ENCODE results near the gene MAP3K7.

Gene MAP3K7

GRCh38 chr6:90483116-90483839 is 103.6 kb downstream of the MAP3K7 start:
- Histone ChIP-seq H3K36me3 (ENCODE audit: insufficient read depth, low read length) (no peaks in the 10 kb centered on the region), H3K27ac (ENCODE audit: low read length) (no peak overlapping the region), H3K4me3 (ENCODE audit: low read depth in 1 of 2, low read length in 2 of 2) (no peak overlapping the region), H3K79me2 (ENCODE audit: insufficient read depth, low read length) (no peaks in the 10 kb centered on the region), H3K4me1 (ENCODE audit: insufficient read depth, low read length) (peaks cover 14% of the 10 kb centered on the region), H3K9ac (ENCODE audit: low read depth, low read length) (no peak overlapping the region), H3K9me3 (ENCODE audit: insufficient read depth, low read length, severe bottlenecking) (peaks cover 8% of the 10 kb centered on the region), H3K27me3 (ENCODE audit: insufficient read depth, low read length, poor library complexity) (no peaks in the 10 kb centered on the region), H2AFZ (ENCODE audit: low read depth, low read length) (no peak overlapping the region), H3K4me2 (ENCODE audit: insufficient read depth, low read length) (no peak overlapping the region), H4K20me1 (ENCODE audit: insufficient read depth, low read length) (no peaks in the 10 kb centered on the region)
- DNase-seq (no peak), ATAC-seq (ENCODE audit: insufficient read depth, low read depth) (no peak)
- TF ChIP-seq EZH2 (IDR thresholded peaks at IDR 0.05; ENCODE audit: borderline replicate concordance, low read depth, low read length, severe bottlenecking) = no peak
- TF ChIP-seq, protein P1, sequence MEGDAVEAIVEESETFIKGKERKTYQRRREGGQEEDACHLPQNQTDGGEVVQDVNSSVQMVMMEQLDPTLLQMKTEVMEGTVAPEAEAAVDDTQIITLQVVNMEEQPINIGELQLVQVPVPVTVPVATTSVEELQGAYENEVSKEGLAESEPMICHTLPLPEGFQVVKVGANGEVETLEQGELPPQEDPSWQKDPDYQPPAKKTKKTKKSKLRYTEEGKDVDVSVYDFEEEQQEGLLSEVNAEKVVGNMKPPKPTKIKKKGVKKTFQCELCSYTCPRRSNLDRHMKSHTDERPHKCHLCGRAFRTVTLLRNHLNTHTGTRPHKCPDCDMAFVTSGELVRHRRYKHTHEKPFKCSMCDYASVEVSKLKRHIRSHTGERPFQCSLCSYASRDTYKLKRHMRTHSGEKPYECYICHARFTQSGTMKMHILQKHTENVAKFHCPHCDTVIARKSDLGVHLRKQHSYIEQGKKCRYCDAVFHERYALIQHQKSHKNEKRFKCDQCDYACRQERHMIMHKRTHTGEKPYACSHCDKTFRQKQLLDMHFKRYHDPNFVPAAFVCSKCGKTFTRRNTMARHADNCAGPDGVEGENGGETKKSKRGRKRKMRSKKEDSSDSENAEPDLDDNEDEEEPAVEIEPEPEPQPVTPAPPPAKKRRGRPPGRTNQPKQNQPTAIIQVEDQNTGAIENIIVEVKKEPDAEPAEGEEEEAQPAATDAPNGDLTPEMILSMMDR (IDR thresholded peaks at IDR 0.05; ENCODE audit: borderline replicate concordance, extremely low read depth, low read length, poor library complexity, severe bottlenecking) = no peak

- ATAC-seq (ENCODE audit: insufficient read depth, low read depth) (no peak), DNase-seq (no peak)
- peaks cover 38% of the 10 kb centered on the region for H3K4me1 ChIP-seq (ENCODE audit: insufficient read depth, low read length)
- H3K9ac ChIP-seq (ENCODE audit: low read depth, low read length) = no peak overlapping the region
- no peak overlapping the region for H3K4me2 ChIP-seq (ENCODE audit: insufficient read depth, low read length)
- H3K36me3 ChIP-seq (ENCODE audit: insufficient read depth, low read length) = no peaks in the 10 kb centered on the region
- H2AFZ ChIP-seq (ENCODE audit: low read depth, low read length) = no peak overlapping the region
- no peaks in the 10 kb centered on the region for H4K20me1 ChIP-seq (ENCODE audit: insufficient read depth, low read length)
- TF ChIP-seq, protein P1 (IDR thresholded peaks at IDR 0.05; ENCODE audit: borderline replicate concordance, extremely low read depth, low read length, poor library complexity, severe bottlenecking) = no peak
- no peak for TF ChIP-seq EZH2 (IDR thresholded peaks at IDR 0.05; ENCODE audit: borderline replicate concordance, low read depth, low read length, severe bottlenecking)
- H3K4me3 ChIP-seq (ENCODE audit: low read depth in 1 of 2, low read length in 2 of 2) = no peak overlapping the region
- no peaks in the 10 kb centered on the region for H3K79me2 ChIP-seq (ENCODE audit: insufficient read depth, low read length)
- peaks cover 2% of the 10 kb centered on the region for H3K9me3 ChIP-seq (ENCODE audit: insufficient read depth, low read length, severe bottlenecking)
- H3K27me3 ChIP-seq (ENCODE audit: insufficient read depth, low read length, poor library complexity) = no peaks in the 10 kb centered on the region
- H3K27ac ChIP-seq (ENCODE audit: low read length) = no peak overlapping the region
These were observed 106.2 kb downstream of the MAP3K7 start for GRCh38 chr6:90480666-90481065.

- no peaks in the 10 kb centered on the region for H3K27me3 ChIP-seq (ENCODE audit: insufficient read depth, low read length, poor library complexity)
- no peak for TF ChIP-seq EZH2 (IDR thresholded peaks at IDR 0.05; ENCODE audit: borderline replicate concordance, low read depth, low read length, severe bottlenecking)
- TF ChIP-seq, protein P1 (IDR thresholded peaks at IDR 0.05; ENCODE audit: borderline replicate concordance, extremely low read depth, low read length, poor library complexity, severe bottlenecking) = no peak
- H3K9me3 ChIP-seq (ENCODE audit: insufficient read depth, low read length, severe bottlenecking) = no peaks in the 10 kb centered on the region
- H3K36me3 ChIP-seq (ENCODE audit: insufficient read depth, low read length) = no peaks in the 10 kb centered on the region
- 0 out of 3 replicates have a peak, but pooled peaks have one; percentile 4 for ATAC-seq (ENCODE audit: insufficient read depth, low read depth)
- H3K79me2 ChIP-seq (ENCODE audit: insufficient read depth, low read length) = no peaks in the 10 kb centered on the region
- no peak overlapping the region for H3K27ac ChIP-seq (ENCODE audit: low read length)
- no peak overlapping the region for H3K4me2 ChIP-seq (ENCODE audit: insufficient read depth, low read length)
- no peak overlapping the region for H3K9ac ChIP-seq (ENCODE audit: low read depth, low read length)
- no peak overlapping the region for H2AFZ ChIP-seq (ENCODE audit: low read depth, low read length)
- H3K4me3 ChIP-seq (ENCODE audit: low read depth in 1 of 2, low read length in 2 of 2) = no peak overlapping the region
- no peaks in the 10 kb centered on the region for H4K20me1 ChIP-seq (ENCODE audit: insufficient read depth, low read length)
- DNase-seq = no peak
- peaks cover 49% of the 10 kb centered on the region for H3K4me1 ChIP-seq (ENCODE audit: insufficient read depth, low read length)
These were observed 107.3 kb downstream of the MAP3K7 start for GRCh38 chr6:90479603-90479926.

Measured in DND-41 (cell line).